Activated T-cell treated with anti-CD3 and anti-CD28 coated beads for 24 hours (primary cell): ENCODE measurements around the gene SEMA5A.

ENCODE experiments used
- DNase-seq: peaks from one replicate; pipeline ENCODE4 v3.0.0-alpha.2; 2020; ENCODE audit warnings: low read depth

Gene SEMA5A

GRCh38 chr5:9473624-9474023, 72.3 kb downstream of the SEMA5A start:
- DNase-seq = no peak

DNA sequence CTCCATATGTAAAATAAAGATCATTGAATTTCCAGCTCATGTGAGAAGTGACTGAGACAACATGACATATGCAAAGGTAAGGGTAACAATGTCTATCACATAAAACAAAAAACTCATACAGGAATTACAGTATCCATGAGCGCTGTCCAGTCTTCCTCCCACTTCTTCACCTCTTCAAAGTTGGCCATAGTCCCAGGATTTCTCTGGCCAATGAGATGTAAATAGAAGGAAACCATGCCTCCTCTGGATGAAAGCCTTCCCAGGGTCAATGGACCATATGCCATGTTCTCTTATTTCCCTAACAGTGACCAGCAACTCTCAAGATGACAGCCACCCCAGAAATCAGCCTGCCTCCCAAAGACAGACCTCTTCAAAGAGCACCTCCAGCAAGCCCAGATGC, 75.5 kb downstream of the SEMA5A start:
- DNase-seq = no peak

DNA sequence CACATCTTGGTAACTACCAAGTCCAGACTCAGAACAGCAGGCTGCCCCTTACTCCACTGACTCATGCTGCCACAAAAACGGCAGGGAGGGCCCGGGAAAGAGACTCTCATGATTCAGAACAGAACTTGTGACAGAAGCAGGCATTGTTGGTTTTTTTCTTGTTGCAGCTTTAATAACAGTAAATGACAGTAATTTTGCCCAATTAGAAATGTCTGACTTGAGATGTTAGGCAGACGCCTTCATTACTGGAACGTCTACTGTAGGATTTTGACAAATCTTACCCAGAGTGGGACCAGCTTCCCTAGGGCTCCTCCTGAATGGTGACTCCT, 77.9 kb downstream of the SEMA5A start:
- no peak for DNase-seq

- no peak for DNase-seq
Measured at GRCh38 chr5:9467199-9468059, 78.4 kb downstream of the SEMA5A start.

GRCh38 chr5:9466697-9467096, 79.2 kb downstream of the SEMA5A start:
- no peak for DNase-seq

DNA sequence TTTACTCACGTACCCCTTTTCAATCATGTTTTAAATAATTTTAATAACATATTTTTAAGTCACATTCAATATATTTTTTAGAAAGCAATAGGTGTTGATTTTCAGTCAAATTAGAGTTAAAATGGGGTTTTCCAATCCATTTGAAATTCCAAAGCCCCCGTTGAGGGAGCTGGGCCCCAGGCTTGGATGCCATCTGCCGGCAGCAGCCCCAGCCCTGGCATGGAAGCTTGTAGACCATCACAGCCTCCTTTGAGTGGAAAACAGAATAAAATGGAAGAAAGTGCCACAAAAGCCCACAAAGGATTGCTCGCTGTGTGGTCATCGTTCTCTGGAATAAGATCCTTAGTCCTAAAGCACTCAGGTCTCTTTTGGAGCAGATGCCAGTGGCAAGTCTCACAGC, 81.4 kb downstream of the SEMA5A start:
- DNase-seq = no peak

- no peak for DNase-seq
Measured at GRCh38 chr5:9462109-9462508, 83.8 kb downstream of the SEMA5A start.

- no peak for DNase-seq
Measured at GRCh38 chr5:9460885-9461645, 84.8 kb downstream of the SEMA5A start.

DNA sequence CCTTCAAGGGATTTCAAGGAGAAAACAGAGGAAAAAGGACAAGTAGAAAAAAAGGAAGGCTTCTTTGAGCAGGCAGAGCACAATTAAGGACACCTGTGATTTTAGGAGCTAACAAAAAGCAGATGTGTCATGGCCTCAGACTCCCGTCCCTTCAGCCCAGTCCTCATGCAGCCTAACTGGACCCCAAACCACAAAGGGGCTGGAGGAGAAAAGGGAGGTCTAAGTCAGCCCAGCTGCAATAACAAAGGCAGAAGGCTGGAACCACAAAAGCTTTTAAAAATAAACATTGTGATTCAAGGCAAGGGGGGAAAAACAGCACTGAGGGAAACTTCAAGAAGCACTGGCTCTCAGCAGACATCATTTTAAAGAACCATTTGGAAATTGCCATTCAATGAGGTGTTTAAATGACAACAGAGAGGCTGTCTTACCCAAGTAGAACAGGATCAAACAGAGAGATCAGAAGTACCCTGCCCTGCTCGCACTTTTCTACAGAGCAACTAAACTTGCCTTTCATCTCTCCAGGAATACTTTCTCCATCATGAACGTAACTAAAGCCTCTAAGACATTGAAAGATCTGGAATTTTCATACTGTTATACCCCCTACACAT, 89.3 kb downstream of the SEMA5A start:
- DNase-seq = no peak

- DNase-seq = no peak
Measured at GRCh38 chr5:9455826-9456434, 89.9 kb downstream of the SEMA5A start.

GRCh38 chr5:9454491-9454890, 91.4 kb downstream of the SEMA5A start:
- DNase-seq = no peak

DNA sequence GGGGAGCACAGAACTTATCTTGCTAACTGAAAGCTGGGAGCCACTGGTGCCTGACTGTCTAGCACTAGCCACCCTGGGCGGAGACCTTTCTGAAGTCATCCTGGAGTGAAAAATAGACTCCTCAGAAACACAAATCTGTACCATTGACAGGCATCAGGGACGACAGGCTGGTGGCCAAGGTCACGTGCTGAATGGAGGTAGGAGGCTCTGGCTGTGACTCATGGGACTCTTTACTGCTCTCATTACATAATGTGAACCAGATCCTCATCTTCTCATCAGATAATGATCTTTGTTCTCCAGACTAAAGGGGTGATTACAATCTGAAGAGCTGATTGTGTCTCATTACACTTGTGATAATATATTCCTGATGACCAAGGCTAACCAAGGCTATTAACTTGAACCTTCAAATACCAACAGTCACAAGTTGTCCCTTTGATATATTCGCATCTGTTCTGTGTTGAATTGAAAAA, 91.8 kb downstream of the SEMA5A start:
- DNase-seq = no peak

DNA sequence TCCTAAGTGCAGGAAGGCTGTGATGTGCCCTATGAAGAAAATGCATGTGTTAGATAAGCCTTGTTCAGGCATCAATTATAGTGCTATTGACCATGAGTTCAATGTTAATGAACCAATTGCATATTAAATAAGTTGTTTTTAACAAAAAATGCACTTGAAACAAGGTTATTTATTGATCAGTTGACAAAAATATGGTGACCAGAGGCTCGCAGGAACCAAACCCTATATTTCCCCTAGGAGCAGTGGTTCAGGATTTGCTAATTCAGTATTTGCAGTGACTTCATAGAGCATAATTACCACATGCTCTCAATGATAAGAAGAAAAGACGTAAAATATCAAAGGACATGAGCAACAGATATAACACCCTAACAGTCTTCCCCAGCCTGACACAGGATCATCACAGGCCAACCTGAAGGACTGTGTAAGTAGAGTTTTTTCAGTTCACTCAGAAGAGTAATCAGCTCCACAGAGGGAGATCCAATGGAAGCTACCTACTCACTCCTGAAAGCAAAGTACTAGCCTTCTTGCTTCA, 92.3 kb downstream of the SEMA5A start:
- no peak for DNase-seq

DNA sequence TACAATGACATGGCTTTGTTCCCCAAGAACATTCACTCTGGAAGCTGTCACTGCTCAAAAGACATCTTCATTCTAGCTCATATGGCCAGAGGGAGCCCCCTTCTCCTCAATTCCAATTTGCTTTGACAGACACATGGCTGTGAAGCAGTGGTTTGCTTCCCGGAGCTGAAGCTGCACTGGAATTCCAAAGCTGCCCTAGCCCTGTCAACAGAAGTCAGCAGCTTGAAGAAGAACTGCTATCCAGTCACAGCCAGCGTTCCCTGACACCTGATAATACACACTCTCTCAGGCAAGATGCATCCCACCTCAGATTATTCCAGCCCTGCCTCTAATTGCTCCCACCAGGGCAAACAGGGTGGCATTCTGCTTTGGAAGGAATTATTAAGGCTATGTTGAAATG, 93.7 kb downstream of the SEMA5A start:
- DNase-seq = no peak

GRCh38 chr5:9451037-9451436, 94.8 kb downstream of the SEMA5A start:
- no peak for DNase-seq

DNA sequence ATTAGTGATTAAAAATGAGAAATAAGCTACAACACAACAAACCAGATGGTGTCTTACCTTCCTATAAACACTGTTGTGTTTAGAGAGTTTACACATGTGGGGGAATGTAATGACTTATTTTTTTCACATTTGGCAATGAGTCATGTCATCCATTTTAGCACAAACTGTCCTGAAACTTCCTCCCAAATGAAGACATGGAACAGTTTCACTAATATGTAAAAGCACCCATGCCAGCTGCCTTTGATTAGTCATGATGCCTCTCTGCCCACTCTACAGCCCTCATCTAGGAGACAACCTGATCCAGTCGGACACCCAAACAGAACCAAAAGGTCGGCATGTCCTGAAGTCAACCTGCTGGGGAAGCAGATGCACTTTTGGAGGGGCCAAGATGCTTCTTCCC, 98.2 kb downstream of the SEMA5A start:
- DNase-seq = no peak

DNA sequence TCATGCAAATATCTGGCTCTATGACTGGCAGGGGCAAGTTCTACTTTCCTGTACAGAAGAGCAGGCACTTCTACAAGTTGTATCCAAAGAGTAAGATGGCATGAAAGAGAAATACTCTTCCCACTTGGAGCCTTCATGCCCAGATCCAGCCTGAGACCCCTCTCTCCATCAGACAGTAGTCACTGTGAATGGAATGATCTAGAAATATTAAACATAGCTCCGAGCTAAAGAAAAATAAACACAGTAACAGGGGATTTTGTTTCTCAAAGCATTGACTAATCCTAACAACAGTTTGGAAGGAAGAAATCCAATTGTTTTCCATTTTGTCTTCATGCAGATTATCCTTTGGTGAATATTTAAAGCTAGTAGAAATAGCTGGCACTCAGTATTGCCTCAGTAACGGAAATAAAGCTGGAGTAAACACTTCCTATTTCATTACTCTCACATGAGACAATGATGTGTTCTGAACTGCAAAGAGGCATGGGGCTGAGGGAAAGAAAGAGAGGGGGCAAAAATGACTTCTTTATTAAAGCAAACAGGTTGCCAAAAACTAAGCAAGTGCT, 100.0 kb downstream of the SEMA5A start:
- DNase-seq = no peak

GRCh38 chr5:9444346-9444745, 101.5 kb downstream of the SEMA5A start:
- DNase-seq = no peak

DNA sequence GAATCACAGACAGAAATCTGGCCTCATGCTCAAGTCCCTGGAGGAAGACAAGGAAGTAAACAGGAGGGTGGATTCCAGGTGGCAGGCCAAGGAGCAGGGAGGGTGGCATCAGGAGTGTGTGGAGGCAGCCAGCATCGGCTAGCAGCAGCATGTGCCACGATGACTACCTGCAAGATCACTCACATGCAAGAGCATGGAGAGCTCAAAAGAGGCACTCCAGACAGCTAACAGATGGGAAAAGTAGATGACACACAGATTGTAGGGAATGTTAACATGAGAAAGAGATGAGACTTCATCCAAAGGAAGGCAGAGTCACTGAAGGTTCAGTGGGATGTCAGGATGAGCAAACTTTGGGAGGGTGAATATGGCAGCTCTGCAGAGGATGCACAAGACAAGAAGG, 104.3 kb downstream of the SEMA5A start:
- DNase-seq = no peak

DNA sequence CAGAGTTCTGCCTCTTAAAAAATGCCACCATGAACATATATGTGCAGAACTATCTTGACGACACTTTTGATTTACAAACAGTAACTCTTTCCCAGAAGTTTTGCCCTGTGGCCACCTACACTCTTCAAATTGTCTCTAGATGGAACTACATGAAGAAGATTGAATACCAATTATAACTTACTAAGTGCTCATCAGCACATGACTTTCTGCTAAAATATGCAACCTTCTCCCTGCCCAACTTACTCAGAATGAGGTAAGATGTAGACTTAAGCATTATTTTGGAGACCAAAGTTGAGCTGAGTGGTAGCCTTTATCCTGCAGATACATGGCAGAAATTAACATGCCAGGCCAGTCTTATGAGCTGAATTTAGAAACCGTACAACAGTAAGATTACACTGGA, 105.4 kb downstream of the SEMA5A start:
- no peak for DNase-seq

GRCh38 chr5:9439531-9440292, 106.2 kb downstream of the SEMA5A start:
- no peak for DNase-seq
